CD4-positive, alpha-beta T cell treated with Interleukin-21 for 1 hour (primary cell): ENCODE data around the gene PRDM15.
A peak's percentile ranks its signal among the peaks of the same experiment; 100 is the strongest.

Source experiments
- DNase-seq: peaks from one replicate; pipeline ENCODE4 v3.0.0-alpha.2; 2020

Gene PRDM15

DNA sequence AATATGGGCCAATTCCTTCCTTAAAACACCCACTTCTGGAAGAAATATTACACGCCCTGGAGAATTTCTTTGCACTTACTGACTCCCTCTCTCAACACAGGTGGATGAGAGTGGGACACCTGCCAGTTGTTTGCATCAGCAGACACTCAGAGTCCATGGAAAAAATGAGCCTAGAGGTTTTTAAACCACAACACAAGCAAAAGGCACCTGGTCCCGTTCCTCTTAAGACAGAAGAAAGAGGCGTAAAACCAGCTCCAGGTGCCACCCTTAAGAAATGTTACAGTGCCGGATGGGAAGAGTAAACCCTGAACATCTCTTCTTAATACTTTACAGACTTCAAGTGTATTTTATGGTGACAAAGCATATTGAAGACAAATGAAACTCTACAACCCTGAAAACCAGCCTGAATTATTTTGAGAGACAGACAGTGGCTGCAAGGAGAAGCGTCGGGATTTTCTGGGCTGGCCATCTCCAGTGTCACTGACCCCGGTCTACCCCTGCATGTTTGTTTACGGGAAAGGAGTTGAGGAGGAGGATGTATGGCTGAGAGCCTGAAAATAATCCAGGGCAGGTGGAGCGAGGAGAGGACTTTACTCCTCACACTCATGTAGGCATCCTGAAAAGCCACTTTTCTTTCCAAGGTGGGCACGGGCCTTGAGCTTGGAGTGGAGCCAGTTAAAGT lies 104.5 kb downstream of the PRDM15 start:
- no peak for DNase-seq

DNA sequence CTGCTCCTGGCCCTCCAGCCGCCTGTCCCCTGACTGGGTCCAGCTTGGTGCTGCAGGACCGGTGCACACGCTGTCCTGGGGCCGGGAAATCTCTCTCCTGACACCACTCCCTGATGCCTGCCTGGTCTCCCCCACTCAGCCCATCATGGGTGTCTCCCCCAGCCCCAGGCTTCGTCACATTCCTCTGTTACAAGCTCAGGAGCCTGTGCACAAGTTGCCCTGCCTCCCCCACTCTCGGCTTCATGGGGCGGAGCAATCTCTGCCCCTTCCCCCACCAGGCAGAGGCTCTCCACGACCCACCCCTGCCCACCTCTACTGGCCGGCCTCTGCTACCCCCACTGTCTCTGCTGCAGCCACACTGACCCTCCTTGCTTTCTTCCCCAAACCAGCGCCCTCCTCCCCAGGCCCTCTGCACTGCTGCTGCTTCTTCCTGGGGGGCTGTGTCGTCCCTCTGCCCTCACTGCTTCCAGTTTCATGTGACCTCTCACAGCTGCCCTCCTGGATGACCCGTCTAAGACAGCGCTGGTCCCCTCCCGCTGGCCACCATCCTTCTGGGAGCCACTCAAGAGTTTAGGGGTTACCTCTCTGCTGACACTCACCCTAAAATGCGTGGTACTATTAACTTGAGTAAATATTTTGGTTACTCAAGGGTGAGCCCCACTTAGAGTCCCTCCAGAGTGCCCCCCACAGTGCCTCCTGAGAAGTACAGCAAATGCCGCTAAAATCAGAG lies 106.6 kb downstream of the PRDM15 start:
- DNase-seq: no peak

DNA sequence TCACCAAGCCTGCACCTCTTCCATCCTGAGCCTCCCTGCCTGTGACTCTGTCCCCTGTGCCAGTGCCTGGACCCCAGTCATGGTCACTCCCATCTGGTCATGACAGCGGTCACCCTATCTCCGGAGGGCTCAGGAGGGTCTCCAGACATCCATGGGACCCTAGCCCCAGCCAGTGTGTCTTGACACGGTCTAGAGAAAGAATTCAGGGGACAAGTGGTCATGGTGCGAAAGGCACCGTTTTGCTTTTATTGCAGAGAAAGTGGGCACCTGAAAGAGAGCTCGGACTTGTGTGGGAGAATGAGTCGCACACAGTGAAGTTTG lies 107.6 kb downstream of the PRDM15 start:
- DNase-seq: no peak

DNA sequence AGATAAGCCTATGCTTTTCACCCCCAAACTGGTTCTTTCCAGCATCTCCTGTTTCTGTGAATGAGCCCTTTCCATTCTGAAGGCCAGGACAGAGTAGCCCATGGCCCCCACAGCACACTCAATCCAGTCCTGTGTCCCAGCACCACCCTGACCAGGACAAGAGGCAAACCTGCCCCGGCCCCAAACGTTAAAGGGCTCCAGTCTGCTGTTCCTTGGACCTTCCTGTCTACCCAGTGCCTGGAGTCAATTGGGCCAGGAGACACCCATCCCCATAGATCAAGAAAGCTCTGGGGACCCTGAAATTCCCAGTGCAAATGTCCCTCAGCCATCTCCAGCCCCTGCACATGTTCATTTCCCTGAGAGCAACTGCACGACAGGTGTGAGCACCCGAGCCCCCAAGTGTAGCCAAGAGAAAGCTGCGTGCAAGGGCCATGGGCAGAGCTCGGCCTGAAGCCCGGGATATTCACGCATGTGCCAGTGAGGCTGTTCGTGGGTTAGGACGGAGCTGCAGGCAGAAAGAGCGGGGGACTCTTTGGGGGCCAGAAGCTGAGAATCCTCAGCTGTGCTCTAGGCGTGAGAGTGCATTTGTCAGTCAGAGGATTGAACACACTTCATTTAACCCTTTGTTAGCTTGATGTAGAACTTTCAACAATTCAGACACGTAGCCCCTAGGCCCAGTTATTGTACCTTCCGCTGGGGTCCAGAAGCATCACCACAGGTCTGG lies 108.1 kb downstream of the PRDM15 start:
- DNase-seq: no peak

DNA sequence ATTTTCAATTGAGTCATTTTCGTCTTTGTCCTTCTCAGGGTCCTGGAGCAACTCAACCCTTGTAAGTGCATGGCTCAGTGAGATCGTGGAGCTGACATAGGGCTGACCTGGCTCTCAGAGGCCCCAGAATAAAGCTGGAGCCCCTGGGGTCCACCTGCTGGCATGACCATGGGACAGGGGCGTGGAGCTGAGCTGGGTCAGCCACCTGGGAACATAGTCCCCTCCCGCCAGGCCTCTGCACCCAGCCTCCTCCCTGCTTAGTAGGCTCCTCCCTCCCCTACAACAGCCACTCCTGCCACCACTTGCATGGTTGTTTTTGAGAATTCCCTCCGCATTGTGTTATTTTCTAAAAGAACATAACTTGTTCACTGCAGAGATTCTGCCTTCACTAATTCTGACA lies 109.2 kb downstream of the PRDM15 start:
- no peak for DNase-seq

DNA sequence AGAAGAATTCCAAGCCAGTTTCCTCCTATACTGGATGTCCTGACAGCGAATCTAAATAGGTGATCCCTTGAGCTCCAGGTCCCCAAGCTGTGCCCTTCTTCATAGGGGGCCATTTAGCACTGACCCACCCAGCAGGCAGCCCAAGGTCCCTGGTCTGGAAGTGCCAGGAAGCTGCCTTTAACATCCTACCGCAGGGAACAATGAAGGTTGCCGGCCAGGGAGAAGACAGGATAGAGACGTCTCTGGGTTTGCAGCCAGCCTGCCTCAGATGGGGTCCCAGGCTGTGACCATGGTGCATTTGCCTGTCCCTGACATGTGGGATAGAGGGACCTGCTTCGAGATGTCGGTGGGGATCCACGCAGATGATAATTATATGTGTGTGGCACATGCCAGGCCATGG lies 109.6 kb downstream of the PRDM15 start:
- DNase-seq: no peak

DNA sequence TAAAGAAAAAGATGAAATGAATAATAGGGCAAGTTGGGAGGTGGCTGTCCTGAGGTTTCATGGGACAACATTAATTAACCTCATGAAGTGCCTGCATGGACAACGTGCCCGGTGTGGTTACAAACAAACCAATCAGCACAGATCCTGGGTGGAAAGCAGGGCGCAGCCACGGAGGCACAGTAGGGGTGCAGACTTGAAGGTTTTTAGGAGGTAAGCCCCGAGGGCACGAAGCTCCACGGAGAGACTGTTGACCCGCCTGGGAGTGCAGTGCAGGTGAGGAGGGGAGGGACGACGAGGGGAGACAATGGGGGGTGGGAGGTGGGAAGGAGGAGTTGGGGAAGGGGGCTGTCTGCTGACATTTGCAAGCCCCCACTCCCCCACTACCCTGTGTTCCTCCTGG lies 110.0 kb downstream of the PRDM15 start:
- no peak for DNase-seq

DNA sequence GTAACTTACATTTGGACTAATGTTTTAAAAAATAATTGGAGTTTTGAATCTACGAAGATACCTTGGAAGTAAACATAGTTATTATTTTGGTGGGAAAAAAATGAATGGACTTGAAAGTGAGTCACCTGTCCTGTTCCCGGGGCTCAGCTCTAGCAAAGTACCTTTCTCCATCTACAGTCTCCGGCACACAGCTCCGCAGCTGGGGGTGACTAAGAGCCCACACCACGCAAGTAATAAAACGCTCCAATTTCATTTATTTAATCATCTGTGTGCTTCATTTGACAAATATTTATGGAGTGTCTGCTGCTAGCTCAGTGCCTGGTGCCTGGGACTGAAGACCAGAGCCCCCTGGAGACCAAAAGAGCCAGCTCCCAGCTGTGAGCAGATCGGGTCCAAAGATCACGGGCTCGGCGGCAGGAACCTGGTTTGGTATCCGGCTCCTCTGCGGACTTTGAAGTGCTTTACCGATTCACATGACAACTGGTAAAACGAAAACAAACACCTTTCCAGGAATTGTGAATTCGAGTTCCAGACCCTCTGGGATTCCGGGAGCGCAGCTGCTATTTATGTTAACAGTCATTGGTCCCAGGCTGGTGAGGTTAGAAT lies 110.6 kb downstream of the PRDM15 start:
- DNase-seq: peak; percentile 21

DNA sequence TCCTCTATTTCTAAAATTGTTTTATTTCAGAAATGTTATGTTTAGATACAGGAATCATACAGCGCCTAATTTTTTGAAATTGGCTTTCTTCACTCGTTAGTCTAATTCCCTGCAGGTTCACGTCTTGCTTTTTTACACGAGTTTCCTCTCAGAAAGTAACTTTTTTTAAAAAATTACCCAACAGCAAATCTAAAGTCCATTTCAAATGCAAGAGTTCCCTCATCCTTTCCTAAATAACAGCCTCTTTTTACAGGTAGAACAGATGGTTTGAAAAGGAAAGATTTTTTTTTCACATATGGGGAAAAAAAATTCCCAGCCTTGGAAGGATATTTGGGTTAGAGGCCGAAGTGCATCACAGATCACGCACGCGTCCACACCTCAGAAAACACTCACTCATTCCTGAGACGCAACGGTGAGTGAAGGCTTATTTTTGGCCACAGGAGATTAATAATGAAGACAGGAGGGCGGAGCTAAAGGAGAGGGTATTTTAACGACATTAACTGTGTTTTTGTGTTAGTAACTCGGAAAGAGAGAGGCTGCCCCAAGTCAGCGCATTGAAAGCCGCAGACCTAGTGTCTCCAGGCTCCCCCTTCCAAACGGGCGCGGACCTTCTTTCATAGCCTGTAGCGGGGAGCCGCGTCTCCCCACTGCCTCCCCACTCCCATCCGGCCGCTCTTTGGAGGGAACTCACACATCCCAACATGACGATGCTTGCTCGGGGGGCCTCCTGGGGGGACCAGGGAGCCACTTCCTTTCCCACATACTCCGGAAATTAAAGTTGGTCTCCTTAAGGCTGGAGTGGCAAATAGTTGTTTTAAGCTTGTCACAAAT lies 111.3 kb downstream of the PRDM15 start:
- DNase-seq: peak; percentile 17

DNA sequence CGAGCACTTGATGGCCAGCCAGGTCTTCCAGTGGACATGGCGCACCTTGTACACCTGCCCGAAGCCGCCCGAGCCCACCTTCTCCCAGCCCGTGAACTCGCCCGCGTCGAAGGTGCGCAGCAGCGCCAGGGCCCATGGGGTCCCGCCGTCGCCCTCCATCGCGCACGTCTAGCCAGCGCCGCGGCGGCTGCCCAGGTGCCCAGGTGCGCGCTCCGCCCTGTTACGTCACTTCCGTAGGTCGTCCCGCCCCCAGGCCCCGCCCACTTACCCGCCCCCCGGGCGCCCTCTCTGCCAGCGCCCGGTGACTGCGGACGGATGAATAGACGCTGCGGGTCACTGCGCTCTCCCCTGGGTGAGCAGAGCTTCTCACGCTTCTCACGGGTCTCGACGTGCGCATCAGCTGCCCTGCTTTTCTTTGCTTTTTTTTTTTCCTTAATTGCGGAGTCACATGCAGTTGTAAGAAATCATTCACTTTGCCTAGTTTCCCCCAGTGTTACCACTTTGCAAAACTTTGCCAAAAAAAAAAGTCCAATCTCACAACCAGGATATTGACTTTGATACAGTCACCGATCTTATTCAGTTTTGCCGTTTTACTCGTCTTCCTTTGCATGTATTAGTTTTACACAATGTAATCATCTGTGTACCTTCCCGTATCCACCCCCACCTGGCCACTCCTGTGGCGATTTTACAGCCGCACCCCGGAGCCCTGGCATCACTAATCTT lies 112.1 kb downstream of the PRDM15 start, which contains the start of gene RIPK4:
TSS of gene RIPK4 (minus strand) at position 170 of the 723 bp plus-strand sequence. CDS start at position 159, 11 bp downstream.
- DNase-seq: peak; percentile 69

DNA sequence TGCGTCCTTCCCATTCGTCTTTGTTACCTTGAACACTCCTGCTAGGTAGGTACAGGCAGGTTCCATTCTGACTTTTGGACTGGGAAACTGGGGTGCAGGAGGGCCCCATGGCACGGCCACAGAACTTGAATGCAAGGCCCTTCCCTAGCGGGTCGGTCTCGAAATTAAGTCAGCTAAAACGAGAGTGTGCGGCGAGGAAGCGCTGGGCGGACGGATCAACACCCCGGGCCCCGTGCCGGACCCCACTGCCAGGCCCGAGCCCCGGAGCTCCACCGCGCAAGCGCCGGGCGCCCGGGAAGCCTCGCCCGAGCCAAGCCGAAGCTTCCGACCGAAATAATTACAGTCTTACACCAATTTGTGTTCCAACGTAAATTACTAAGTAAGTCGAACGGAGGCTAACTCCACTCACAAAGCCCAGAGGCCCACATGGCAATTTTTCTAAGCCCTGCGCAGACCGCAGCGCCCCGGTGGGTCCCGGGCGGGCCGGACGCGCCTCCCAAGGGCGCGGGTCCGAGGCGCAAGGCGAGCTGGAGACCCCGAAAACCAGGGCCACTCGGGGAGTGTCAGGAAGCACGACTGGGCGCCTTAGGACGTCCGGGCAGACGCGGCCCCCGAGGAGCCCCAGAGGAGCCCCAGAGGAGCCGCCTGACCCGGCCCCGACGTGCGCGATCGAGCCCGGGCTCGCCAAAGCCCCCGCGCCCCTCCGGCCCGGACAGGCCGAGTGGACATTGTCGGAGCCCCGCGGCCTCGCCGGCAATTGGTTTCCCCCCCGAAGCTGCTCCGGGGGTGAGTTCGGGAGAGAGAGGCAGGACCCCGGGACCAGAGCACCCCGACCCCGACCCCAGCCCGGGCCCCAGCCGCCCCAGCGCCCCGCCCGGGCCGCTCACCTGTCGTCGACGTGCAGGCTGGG lies 112.9 kb downstream of the PRDM15 start:
- DNase-seq: no peak

DNA sequence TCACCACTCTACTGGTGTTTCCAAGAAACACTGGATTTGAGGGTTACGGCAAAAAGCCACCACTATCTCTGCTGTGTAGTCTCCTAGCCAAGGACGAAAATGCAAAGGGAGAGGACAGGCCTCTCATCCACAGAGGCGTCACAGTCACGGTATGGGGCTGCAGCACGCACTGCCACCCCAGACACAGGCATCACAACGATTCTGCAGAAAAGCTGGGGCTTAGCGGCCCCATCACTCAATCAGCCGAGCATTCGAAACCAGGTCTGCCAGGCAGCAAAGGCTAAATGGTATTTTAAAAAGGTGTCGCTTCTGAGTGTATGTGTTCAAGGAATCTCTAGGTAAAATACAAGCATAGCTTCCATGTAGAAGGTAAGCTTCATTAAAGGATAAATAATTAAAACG lies 113.7 kb downstream of the PRDM15 start:
- no peak for DNase-seq

DNA sequence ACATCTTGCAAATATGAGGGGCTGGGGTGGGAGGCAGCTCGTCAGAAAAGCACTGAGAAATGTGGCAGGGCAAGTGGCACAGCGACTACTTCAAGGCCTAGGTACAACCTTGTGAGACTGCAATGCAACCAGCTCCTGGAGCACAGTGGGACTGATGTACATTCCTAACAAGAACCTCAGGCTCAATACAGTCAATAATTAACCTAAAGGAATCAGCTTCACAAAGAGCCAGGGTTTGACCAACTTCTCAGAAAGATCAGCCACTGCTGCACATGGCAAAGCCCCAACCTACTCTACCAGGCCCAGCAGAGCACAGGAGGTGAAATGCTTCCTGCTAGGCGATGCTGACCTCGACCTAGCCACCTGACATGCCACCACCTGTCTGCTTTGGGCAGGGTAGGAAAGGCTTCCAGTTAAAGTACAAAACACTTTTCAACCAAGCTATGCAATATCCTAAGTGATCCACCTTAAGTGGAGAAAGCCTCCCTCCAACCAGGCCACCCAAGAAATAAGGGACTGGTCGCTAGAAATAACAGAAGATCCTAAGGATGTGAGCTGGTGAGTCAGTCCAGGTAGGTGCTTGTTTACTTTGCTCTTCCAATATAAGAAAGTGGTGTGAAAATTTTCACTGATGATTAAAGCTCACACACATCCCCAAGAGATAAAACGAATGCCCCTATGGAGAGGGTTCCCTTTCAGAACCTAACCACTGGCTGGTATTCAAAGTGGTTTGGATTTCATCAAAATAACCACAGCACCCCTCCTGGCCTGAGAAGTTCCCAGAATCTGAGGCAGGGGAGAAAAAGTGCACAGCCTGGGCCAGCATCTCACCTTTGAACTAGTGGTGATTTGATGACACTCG lies 114.4 kb downstream of the PRDM15 start:
- no peak for DNase-seq

DNA sequence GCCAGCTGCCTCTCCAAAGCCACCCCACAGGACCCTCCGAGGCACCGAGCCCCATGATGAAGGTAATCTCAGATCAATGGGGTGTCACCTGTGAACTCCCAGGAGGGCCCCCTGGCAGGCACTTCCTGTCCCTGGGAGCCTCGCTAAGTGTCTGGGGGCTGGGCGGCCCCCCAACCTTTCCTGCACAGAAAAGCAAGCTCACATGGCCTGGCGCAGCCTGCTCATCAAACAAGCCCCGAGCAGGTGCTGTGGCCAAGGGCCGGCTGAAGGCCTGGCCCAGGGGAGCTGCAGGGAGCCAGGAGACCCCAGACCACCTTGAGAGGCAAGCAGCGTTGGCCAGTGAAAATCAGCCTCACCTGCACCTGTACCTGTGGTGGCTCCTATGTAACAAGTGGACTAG lies 115.1 kb downstream of the PRDM15 start:
- DNase-seq: no peak

DNA sequence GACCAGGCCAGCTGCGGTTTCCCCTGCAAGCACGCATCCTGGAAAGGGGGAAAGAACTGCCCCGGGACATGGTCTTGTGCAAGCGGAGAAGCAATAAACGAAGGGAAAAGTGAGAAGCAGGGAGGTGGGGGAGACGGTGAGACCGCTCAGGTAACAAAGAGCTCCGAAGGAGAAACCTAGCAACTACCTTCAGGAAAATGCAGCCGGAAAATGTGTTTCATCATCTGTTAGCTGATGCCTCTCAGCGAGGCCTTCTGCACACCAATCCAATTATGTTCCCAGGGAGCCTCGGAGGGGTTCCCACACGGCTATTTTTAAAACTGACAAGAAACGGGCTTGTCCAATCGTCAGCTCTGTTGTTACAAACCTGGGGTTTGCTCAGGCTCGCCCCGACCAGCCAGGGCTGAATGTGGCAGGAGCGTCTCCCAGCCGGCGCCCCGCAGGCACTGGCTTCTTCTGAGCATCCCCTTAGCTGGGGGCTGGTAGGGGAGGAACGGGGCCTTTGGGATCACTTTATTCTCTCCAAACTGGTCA lies 115.7 kb downstream of the PRDM15 start:
- DNase-seq: no peak

DNA sequence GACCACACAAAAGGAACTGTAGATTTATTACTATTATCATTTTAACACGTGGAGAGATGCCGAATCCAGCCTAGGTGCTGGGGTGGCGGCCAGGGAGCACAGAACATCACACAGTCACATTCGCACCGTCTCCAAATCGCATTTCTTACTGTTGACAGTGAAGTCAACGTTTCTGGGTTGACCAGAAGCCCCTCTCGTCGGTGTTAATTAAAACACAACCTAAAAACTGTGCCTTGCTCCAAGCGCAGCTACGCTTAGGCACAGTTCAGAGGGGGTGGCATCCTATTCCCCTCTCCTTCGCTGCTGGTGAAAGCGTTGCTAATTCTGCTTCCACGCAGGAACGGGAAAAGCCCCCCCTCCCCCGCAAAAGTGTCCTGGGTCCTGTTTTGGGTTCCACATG lies 116.4 kb downstream of the PRDM15 start:
- no peak for DNase-seq

DNA sequence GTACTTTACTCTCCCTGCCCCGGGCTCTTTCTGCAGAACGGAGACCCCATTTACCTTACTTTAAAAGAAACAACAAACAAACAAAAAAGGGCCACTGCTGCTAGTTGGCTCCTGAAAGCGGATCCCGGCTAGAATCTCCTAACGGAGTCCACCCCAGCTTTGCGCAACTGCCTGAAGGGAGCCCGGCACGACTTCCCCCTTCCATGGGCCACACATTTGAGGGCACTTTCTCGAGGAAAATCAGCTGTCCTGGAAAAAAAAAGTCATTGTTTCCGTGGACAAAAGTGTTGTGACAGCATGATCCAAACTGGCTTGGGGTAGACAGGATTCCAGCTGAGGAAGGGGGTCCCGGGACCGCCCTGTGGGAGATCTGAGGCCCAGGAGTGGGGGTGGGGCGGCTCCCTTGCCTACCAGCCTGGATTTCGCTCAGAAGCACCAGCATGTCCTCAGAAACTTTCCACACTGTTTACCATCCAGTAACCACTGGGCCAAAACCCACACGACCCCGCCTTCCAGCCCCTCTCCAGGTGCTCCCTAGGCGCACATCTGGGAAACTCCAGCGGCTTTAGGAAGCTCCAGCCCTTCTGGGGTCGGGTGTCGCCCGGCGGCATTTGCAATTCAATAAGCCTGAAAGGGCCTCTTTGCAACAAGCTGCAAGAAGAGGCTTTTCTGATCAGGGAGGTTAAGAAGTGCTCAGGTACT lies 117.1 kb downstream of the PRDM15 start:
- DNase-seq: no peak

DNA sequence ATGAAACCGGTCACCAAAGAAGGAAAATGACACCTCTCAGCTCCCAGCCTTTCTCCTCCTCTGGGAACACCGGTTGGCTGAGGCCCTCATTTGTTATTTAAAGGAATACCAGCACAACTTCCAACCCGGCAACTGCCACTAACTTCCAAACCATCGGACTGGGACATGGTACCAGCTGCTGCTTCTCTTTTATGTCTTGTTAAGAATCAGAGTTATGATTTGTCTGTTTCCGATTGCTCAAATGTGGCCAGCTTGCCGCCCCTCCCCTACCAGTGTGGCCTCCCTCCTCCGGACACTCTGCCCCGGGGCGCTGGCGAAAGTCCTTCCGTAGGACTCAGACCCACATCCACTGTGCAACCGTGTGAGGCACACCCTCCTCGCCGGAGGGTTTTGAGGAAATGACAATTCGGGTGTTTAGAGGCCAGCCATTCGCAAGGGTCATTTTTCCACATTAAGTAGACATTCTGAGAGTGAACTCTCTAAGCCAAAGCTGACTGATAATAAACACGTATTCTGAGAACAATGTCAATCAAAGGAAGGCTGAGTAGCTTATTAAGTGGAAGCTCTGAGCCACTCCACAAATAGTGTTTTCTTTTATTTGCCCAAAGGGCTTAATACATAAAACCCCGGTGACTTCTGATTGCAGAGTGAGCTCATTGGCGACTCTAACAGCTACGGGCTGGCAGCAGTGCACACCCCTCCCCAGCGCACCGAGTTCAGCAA lies 117.8 kb downstream of the PRDM15 start:
- DNase-seq: no peak
